Aorta (tissue), 5 donors: ENCODE results near the gene SYN1. TPM values are rescaled to one million over a fixed set of nuclear protein-coding genes. Genes with fewer than 3 reads are reported as not detected.
"Not testable (repeated sequence)": the region's sequence is repeated elsewhere in the genome, so short reads cannot be mapped to it uniquely, and the experiment has no call there.

Experiments used
- ATAC-seq: fragments of 200-7000 bp; cut with Tn5 transposase; one replicate; pipeline ENCODE4 v1.9.1; 2022; ENCODE audit warnings: moderate library complexity; ENCODE audit not compliant: low FRiP score
- DNase-seq, 2 donors: peaks; one replicate each; pipeline ENCODE4 v3.0.0-alpha.2; 2020
- H3K27ac ChIP-seq, 2 donors: one replicate each; pipeline ENCODE4 v1.5.1; 2013; ENCODE audit warnings: low read length in 2 of 2, mild to moderate bottlenecking in 2 of 2, moderate library complexity in 2 of 2, control low read depth in 1 of 2, inconsistent platforms in 1 of 2, low read depth in 1 of 2
- H3K27me3 ChIP-seq, 2 donors: one replicate each; pipeline ENCODE4 v1.6.1; 2013; ENCODE audit warnings: control low read depth in 1 of 2, low read length in 1 of 2, mild to moderate bottlenecking in 1 of 2, moderate library complexity in 1 of 2; ENCODE audit not compliant: insufficient read depth in 2 of 2, control insufficient read depth in 1 of 2
- H3K36me3 ChIP-seq, 2 donors: one replicate each; pipeline ENCODE4 v1.6.1; 2013; ENCODE audit warnings: control low read depth in 1 of 2, low read length in 1 of 2, mild to moderate bottlenecking in 1 of 2; ENCODE audit not compliant: insufficient read depth in 2 of 2, control insufficient read depth in 1 of 2
- H3K4me1 ChIP-seq, 2 donors: one replicate each; pipeline ENCODE4 v1.6.1; 2013; ENCODE audit warnings: low read length in 2 of 2, control low read depth in 1 of 2, mild to moderate bottlenecking in 1 of 2, moderate library complexity in 1 of 2; ENCODE audit not compliant: insufficient read depth in 2 of 2, control insufficient read depth in 1 of 2
- H3K4me3 ChIP-seq, 2 donors: one replicate each; pipeline ENCODE4 v1.5.1; 2013; ENCODE audit warnings: low read length in 2 of 2, control low read depth in 1 of 2, mild to moderate bottlenecking in 1 of 2
- H3K9me3 ChIP-seq: one replicate; pipeline ENCODE4 v1.6.1; 2013; ENCODE audit warnings: mild to moderate bottlenecking, low read length; ENCODE audit not compliant: control insufficient read depth
- WGBS, 2 donors: extraction: QIAGEN DNeasy Blood & Tissue Kit; methylation state at CpG; one replicate each; pipeline ENCODE4 v1.1.7; 2013; 5-methylcytosine and 5-hydroxymethylcytosine counted together
- intact Hi-C, 2 donors: fragments of 100-400 bp; cut with DNase I; formaldehyde crosslinking; loops; one replicate each; pipeline versions ENCODE4 v1.14.2 to v1.15.0; 2022
- polyA plus RNA-seq, 2 donors: library from polyadenylated mRNA; stranded (reverse); fragments of 200-250 nt; gene quantifications; one replicate each; pipeline ENCODE4 v1.2.3, GENCODE V29; 2013
- total RNA-seq, 2 donors: library from RNA; stranded (reverse); fragmentation: NEBNext Ultra II Directional; extraction: Animal tissue kit (Norgen Biotek cat#: 25700); gene quantifications; one replicate each; pipeline ENCODE4 v1.2.1, GENCODE V29; 2021
- donor health status: healthy with polysubstance abuse.
- donor health status: Bipolar disorder and iron deficiency.
- donor health status: DM: no; HTN: no; CAD: no.
- donor health status: DM: no; HTN: no; CAD: no.
- donor health status: DM: yes; HTN: yes; CAD: no.

SYN1 gene
- total and polyA plus RNA-seq, 4 donors: 0.90 to 1.9 (median 1.5) TPM

DNA sequence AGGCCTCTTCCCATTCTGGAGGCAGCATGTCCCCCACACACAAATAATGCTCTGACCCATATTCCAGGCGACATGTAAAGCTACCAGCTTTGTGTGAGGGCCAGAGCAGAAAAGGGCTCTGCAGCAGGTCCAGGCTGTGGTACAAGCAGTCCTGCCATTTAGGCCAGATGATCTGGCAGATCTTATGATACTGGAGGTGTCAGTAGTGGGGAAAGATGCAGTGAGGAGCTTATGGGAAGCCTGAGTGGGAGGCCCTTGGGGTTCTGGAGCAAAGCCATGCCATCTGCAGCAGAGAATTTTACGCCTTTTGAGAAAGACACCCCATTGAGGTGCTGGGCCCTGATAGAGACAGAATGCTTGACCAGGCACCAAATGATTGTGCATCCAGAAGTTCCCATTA is 7.7 kb downstream of the SYN1 start:
- H3K4me1 ChIP-seq: no peaks in the 10 kb centered on the region
- WGBS, 2 donors: 65 to 92% methylated on average over 2 of the region's 2 CpGs
- no peak for ATAC-seq

DNA sequence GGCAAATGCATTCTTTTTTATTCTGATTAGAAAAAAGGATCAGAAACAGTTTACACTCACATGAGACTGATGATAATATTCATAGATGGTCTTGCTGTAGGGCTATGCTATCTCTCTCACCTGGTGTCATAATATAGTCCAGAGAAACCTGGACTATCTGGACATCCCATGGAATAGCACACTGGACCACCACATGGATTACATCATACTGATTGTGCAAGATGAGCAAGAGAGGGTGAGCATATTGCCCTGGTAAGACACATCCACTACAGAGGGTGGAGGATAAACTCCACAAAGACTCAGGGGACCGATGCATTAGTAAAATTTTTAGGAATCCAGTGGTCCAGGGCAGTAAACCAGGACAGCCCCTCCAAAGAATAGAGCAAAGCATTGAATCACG is 8.2 kb downstream of the SYN1 start:
- ATAC-seq (no peak), DNase-seq (no peak)
- 64 to 91% methylated on average over 2 of the region's 2 CpGs for WGBS, 2 donors
- intact Hi-C loops: no loop called here
- no peak overlapping the region for H3K27ac ChIP-seq
- no peaks in the 10 kb centered on the region for H3K9me3 ChIP-seq
- no peak overlapping the region for H3K4me3 ChIP-seq
- no peaks in the 10 kb centered on the region for H3K27me3 ChIP-seq
- H3K36me3 ChIP-seq: no peaks in the 10 kb centered on the region
- no peaks in the 10 kb centered on the region for H3K4me1 ChIP-seq

More for the DNA sequence above, 7.7 kb downstream of the SYN1 start:
- Histone ChIP-seq H3K27ac (no peak overlapping the region), H3K9me3 (no peaks in the 10 kb centered on the region), H3K27me3 (no peaks in the 10 kb centered on the region), H3K4me3 (no peak overlapping the region), H3K36me3 (no peaks in the 10 kb centered on the region)
- intact Hi-C loops: no loop called here
- no peak for DNase-seq

DNA sequence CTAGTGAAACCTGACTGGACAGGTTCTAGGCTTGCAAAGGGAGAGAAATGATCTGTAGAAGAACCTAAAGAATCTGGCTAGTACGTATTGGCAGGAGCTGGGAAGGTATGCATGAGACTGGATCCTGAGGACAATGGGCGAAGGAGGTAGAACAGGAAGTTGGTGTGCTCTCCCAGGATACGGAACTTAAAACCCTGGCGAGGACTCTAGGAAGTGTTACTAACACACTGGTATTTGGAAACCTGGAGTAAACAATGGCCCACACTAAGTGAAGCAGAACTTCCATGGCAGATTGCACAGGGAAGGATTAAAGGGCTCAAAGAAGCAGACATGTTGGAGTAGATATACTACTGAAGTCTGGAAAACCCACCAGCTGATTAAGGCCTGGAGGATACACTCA is 9.1 kb downstream of the SYN1 start:
- Histone ChIP-seq H3K27ac (no peak overlapping the region), H3K27me3 (no peaks in the 10 kb centered on the region), H3K36me3 (no peaks in the 10 kb centered on the region), H3K4me3 (no peak overlapping the region), H3K4me1 (no peaks in the 10 kb centered on the region), H3K9me3 (no peaks in the 10 kb centered on the region)
- WGBS, 2 donors: 83 to 93% methylated on average over 4 of the region's 4 CpGs
- intact Hi-C loops: no loop called here
- DNase-seq: no peak
- no peak for ATAC-seq

DNA sequence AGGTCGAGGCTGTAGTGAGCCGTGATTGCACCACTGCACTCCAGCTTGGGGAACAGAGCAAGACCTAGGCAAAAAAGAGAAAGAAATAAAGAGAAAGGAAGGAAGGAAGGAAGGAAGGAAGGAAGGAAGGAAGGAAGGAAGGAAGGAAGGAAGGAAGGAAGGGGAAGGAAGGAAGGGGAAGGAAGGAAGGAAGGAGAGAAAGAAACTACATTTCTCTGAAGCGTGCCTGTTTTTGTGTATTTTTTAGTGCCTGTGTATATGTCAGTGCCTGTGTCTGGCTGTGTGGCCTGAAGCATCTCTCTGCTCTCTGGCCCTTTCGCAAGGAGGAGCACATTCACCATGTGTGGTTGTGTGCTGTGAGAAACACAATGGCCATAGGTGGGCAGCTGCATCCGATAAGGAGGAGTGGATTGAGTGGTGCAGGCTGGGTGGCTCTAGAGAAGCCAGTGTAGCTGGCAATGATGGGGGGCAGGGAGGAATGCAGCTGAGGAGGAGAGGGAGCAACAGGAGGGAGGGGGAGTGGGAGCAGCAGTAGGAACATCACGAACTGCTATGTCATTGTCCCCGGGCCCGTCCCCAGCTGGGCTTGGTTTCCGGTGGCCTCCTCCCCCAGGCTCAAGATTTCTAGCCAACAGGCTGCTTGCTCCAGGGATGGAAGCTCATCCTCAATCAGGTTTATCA is 11.4 kb downstream of the SYN1 start:
- 51 to 73% methylated on average over 9 of the region's 9 CpGs for WGBS, 2 donors
- no peaks in the 10 kb centered on the region for H3K9me3 ChIP-seq
- intact Hi-C loops: no loop called here

DNA sequence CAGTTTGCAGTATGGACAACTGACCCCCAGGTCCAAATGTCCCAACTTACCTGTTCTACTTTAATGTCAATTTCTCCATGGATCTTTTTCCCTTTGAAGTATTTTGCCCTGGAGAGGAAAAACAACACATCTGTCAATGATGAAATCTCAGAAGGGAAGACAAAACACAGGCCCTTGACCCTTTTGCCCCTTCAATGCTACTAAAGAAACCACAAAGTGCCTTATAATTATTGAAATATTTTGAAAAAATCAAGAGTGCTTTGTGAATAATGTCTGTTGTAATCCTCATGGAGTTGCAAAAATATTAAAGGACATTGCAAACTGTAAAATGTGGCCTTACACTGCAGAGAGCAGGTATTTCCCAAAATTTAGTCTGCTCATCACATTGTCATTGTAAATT is 12.6 kb downstream of the SYN1 start:
- ATAC-seq: no peak
- no peaks in the 10 kb centered on the region for H3K9me3 ChIP-seq
- no peak for DNase-seq
- intact Hi-C loops: no loop called here
- H3K36me3 ChIP-seq: no peaks in the 10 kb centered on the region
- H3K4me1 ChIP-seq: no peaks in the 10 kb centered on the region
- no peak overlapping the region for H3K27ac ChIP-seq
- H3K4me3 ChIP-seq: no peak overlapping the region
- H3K27me3 ChIP-seq: no peaks in the 10 kb centered on the region

More for the DNA sequence above, 11.4 kb downstream of the SYN1 start:
- Histone ChIP-seq H3K27me3 (no peaks in the 10 kb centered on the region), H3K27ac (no peak overlapping the region), H3K4me1 (no peaks in the 10 kb centered on the region), H3K4me3 (no peak overlapping the region), H3K36me3 (no peaks in the 10 kb centered on the region)
- ATAC-seq (no peak), DNase-seq (no peak)

DNA sequence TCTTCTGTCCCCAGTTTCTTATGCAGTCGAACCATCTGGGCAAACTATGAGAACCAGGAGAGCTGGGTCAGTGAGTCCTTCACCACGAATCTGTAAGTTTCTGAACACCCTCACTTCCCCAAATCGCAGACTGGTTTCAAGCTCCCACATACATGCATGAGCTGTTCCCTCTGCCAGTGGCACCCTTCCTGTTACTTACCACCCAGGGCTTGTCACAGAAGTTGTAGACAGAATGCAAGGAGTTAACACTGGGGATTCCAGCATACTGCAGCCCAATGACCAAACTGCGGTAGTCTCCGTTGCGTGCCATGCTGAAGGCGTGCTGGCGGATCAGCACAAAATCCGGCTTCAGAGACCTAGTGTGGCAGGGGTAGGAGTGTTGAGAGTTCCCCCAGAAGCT is 14.6 kb downstream of the SYN1 start:
- whole genome bisulfite sequencing, 2 donors: 61 to 65% methylated on average over 9 of the region's 9 CpGs
- no peak overlapping the region for H3K27ac ChIP-seq
- no peak overlapping the region for H3K4me3 ChIP-seq
- DNase-seq (no peak), ATAC-seq (no peak)
- no peaks in the 10 kb centered on the region for H3K36me3 ChIP-seq
- H3K27me3 ChIP-seq: no peaks in the 10 kb centered on the region
- no peaks in the 10 kb centered on the region for H3K4me1 ChIP-seq
- H3K9me3 ChIP-seq: no peaks in the 10 kb centered on the region
- intact Hi-C loops: no loop called here

DNA sequence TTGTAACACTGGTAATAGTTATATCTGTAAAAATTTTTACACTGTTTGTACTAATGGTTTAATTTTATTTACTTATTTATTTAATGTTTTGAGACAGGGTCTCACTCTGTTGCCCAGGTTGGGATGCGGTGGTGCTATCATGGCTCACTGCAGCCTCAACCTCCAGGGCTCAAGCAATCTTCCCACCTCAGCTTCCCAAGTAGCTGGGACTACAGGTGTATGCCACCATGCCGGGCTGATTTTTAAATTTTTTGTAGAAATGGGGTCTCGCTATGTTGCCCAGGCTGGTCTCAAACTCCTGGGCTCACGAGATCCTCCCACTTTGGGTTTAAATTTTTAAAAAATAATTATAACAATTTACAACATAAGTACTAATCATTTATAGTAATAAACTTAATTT is 16.5 kb downstream of the SYN1 start:
- WGBS, 2 donors: 94 to 97% methylated on average over 4 of the region's 4 CpGs
- H3K9me3 ChIP-seq, DNase-seq, H3K27me3 ChIP-seq, H3K4me1 ChIP-seq, intact Hi-C loops, H3K27ac ChIP-seq, H3K4me3 ChIP-seq, ATAC-seq, H3K36me3 ChIP-seq: not testable (repeated sequence)

DNA sequence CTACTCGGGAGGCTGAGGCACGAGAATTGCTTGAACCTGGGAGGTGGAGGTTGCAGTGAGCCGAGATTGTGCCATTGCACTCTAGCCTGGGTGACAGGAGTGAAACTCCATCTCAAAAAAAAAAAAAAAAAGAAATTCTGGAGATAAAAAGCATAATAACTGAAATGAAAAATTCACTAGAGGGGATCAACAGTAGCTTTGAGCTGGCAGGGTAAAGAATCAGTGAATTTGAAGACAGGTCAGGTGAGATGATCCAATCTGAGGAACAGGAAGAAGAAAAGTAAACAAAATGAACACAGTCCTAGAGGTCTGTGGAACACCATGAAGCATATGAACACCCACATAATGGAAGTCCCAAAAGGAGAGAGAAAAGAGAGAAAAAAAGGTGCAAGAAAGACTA is 22.4 kb downstream of the SYN1 start:
- Histone ChIP-seq H3K4me1 (peaks cover 0 to 3% of the 10 kb centered on the region in 2 donors), H3K4me3 (no peak overlapping the region), H3K27me3 (no peaks in the 10 kb centered on the region), H3K9me3 (no peaks in the 10 kb centered on the region), H3K36me3 (no peaks in the 10 kb centered on the region), H3K27ac (no peak overlapping the region)
- intact Hi-C loops: no loop called here
- ATAC-seq: no peak
- DNase-seq: no peak
- WGBS, 2 donors: 82 to 91% methylated on average over 3 of the region's 3 CpGs

DNA sequence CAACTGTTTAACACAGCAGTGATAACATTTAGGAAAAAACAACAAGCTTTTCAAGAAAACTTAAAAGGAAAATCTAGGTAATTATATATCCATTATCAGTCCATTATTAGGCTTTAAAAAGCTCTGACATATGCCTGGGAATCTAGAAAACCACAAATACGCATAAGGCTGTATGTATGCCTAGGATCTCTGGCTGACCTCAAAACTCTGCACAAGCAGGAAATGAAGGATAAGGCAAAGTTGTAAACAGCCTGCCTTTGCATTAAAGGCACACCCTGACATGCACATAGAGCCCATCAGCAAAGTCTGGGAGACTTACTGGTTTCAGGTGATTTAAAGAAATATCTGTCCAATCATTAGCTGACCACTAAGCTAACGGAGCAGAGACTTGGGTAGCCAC is 23.4 kb downstream of the SYN1 start:
- no peaks in the 10 kb centered on the region for H3K36me3 ChIP-seq
- no peak overlapping the region for H3K27ac ChIP-seq
- peaks cover 0 to 3% of the 10 kb centered on the region in 2 donors for H3K4me1 ChIP-seq
- H3K4me3 ChIP-seq: no peak overlapping the region
- H3K9me3 ChIP-seq: no peaks in the 10 kb centered on the region
- DNase-seq (no peak), ATAC-seq (no peak)
- WGBS, 2 donors: 80 to 81% methylated on average over 2 of the region's 2 CpGs
- no peaks in the 10 kb centered on the region for H3K27me3 ChIP-seq
- intact Hi-C loops: no loop called here
